HG03280 (cell line): ENCODE results near the gene TIMM17B.

ENCODE experiments used
- ATAC-seq: cut with Tn5 transposase; IDR thresholded peaks from one replicate; pipeline ENCODE4 v1.9.1; 2021; ENCODE audit warnings: mild to moderate bottlenecking, moderate library complexity; ENCODE audit not compliant: unreplicated experiment

Gene TIMM17B

GRCh38 chrX:48897625-48898306 is at the start of gene TIMM17B, which contains the start of gene PQBP1:
TSS of gene TIMM17B (minus strand) at chrX:48897768. CDS start at chrX:48897749, 19 bp downstream.
TSS of gene PQBP1 (plus strand) at chrX:48897930. CDS start at chrX:48898510, 580 bp downstream.
- peak; percentile 87 for ATAC-seq

- ATAC-seq, result no peak
Measured at GRCh38 chrX:48945517-48946348, 48.2 kb upstream of the TIMM17B start.

GRCh38 chrX:48942895-48943294 is 45.3 kb upstream of the TIMM17B start:
- no peak for ATAC-seq

GRCh38 chrX:48940404-48940955 is 42.9 kb upstream of the TIMM17B start:
- no peak for ATAC-seq

GRCh38 chrX:48939524-48940228 is 42.1 kb upstream of the TIMM17B start:
- no peak for ATAC-seq

- peak; percentile 44 for ATAC-seq
Measured at GRCh38 chrX:48938721-48939425, 41.3 kb upstream of the TIMM17B start.

- ATAC-seq, result peak; percentile 60
Measured at GRCh38 chrX:48937054-48937907, 39.7 kb upstream of the TIMM17B start.

GRCh38 chrX:48936429-48937053 is 39.0 kb upstream of the TIMM17B start:
- no peak for ATAC-seq

GRCh38 chrX:48935301-48935670 is 37.7 kb upstream of the TIMM17B start:
- no peak for ATAC-seq

- ATAC-seq, result no peak
Measured at GRCh38 chrX:48934581-48935300, 37.2 kb upstream of the TIMM17B start.

- no peak for ATAC-seq
Measured at GRCh38 chrX:48933757-48934156, 36.2 kb upstream of the TIMM17B start.

GRCh38 chrX:48927736-48928382 is 30.3 kb upstream of the TIMM17B start:
- ATAC-seq, result no peak

GRCh38 chrX:48927123-48927522 is 29.6 kb upstream of the TIMM17B start:
- ATAC-seq, result no peak

- no peak for ATAC-seq
Measured at GRCh38 chrX:48924270-48924669, 26.7 kb upstream of the TIMM17B start.

- ATAC-seq, result no peak
Measured at GRCh38 chrX:48923771-48924170, 26.2 kb upstream of the TIMM17B start.

- no peak for ATAC-seq
Measured at GRCh38 chrX:48920718-48921104, 23.1 kb upstream of the TIMM17B start.

- no peak for ATAC-seq
Measured at GRCh38 chrX:48919947-48920717, 22.6 kb upstream of the TIMM17B start.
